ENCODE measurements around the gene RAB39B.
"Not testable (repeated sequence)": the region's sequence is repeated elsewhere in the genome, so short reads cannot be mapped to it uniquely, and the experiment has no call there.

The RAB39B gene, protein sequence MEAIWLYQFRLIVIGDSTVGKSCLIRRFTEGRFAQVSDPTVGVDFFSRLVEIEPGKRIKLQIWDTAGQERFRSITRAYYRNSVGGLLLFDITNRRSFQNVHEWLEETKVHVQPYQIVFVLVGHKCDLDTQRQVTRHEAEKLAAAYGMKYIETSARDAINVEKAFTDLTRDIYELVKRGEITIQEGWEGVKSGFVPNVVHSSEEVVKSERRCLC

DNA sequence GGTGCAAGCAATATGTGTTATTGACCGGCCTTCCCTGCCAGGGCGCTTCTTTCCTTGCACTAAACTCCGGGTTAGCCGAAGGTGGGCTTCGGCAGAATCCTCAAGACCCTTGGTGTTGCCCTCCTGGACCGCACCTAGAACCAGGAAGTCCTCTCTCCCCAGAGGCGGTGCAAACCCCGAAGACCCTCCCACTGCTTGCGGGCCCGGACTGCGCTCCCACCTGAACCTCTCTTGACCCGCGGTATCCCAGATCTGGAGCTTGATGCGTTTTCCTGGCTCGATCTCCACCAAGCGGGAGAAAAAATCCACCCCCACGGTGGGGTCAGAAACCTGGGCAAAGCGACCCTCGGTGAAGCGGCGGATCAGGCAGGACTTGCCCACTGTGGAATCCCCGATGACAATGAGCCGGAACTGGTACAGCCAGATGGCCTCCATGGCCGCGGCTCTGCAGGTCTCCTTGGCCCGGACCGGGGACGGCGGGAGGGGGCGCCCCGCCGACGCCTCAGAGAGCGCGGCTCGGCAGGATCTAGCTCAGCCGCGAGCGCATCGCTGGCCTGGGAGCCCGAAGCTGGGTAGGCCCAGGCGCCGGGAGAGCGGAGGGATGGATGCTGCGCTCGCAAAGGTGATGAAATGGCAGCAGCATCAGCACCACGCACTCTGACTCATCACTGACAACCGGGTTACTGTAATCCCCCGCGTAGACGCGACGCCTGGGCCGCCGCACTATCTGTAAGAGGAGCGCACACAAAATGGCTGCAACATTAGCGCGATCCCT lies at the start of gene RAB39B:
Gene RAB39B, minus strand, starts transcription at position 638 of the 775 bp plus-strand sequence. Its CDS starts 203 bp downstream, at position 435.
- peak; percentile 6 for DNase-seq (ENCODE audit: low read depth)
- in situ Hi-C loops (cut with HindIII; ENCODE audit: low sequenced_read_pairs): no loop called here
- TF ChIP-seq CTCF (IDR thresholded peaks at IDR 0.05; ENCODE audit: low read depth, low read length, missing control alignments): no peak

DNA sequence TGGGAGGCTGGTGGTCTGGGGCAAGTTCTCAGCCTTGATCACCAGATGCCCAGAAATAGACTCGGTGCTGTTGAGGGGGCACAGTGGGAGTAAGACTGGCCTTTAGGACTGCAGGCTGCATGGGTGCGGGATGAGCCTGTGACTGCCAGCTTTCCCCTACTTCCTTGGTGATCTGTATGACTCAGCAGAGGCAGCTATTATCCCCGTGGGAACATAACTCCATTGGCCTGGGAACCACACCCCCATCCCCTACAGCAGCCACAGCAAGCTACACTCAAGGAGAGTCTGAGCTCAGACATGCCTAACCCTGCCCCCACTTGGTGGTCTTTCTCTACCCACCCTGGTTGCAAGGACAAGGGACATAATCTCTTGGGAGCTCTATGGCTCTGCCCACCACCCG lies 49.5 kb upstream of the RAB39B start:
- in situ Hi-C loops (cut with HindIII; ENCODE audit: low sequenced_read_pairs): no loop called here
- no peak for DNase-seq (ENCODE audit: low read depth)
- no peak for TF ChIP-seq CTCF (IDR thresholded peaks at IDR 0.05; ENCODE audit: low read depth, low read length, missing control alignments)
- H3K4me3 ChIP-seq (ENCODE audit: low read depth, low read length): no peak overlapping the region

More for the DNA sequence above, at the start of gene RAB39B:
- H3K4me3 ChIP-seq (ENCODE audit: low read depth, low read length): peak within 1 kb of the TSS; percentile 38

GRCh38 chrX:155293771-155294170 lies 29.5 kb upstream of the RAB39B start:
- in situ Hi-C loops (cut with HindIII; ENCODE audit: low sequenced_read_pairs): no loop called here
- no peak for DNase-seq (ENCODE audit: low read depth)
- no peak overlapping the region for H3K4me3 ChIP-seq (ENCODE audit: low read depth, low read length)
- TF ChIP-seq CTCF (IDR thresholded peaks at IDR 0.05; ENCODE audit: low read depth, low read length, missing control alignments): no peak

- in situ Hi-C loops (cut with HindIII; ENCODE audit: low sequenced_read_pairs): no loop called here
- TF ChIP-seq CTCF (IDR thresholded peaks at IDR 0.05; ENCODE audit: low read depth, low read length, missing control alignments): no peak
- DNase-seq (ENCODE audit: low read depth): no peak
- no peak overlapping the region for H3K4me3 ChIP-seq (ENCODE audit: low read depth, low read length)
Measured at GRCh38 chrX:155279873-155280272, 15.6 kb upstream of the RAB39B start.

DNA sequence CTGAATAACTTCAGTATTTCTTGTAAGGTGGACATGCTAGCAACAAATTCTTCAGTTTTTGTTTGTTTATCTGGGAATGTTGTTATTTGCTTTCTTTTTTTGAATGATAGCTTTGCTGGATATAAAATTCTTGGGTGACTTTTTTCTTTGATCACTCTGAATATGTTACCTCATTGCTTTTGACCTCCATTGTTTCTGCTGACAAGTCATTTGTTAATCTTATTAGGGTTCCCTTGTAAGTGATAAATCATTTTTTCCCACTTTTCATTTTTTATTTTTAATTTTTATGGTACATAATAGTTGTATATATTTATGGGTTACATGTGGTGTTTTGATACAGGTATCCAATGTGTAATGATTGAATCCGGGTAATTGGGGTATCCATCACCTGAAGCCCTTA lies 6.7 kb upstream of the RAB39B start:
- in situ Hi-C loops (cut with HindIII; ENCODE audit: low sequenced_read_pairs): no loop called here

DNA sequence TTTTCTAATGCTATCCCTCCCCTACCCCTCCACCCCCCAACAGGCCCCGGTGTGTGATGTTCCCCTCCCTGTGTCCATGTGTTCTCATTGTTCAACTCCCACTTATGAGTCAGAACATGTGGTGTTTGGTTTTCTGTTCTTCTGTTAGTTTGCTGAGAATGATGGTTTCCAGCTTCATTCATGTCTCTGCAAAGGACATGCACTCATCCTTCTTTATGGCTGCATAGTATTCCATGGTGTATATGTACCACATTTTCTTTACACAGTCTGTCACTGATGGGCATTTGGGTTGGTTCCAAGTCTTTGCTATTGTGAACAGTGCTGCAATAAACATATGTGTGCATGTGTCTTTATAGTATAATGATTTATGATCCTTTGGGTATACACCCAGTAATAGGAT lies 3.7 kb upstream of the RAB39B start:
- DNase-seq (ENCODE audit: low read depth); in situ Hi-C loops (cut with HindIII; ENCODE audit: low sequenced_read_pairs); H3K4me3 ChIP-seq (ENCODE audit: low read depth, low read length): not testable (repeated sequence)

More for the DNA sequence above, 6.7 kb upstream of the RAB39B start:
- no peak overlapping the region for H3K4me3 ChIP-seq (ENCODE audit: low read depth, low read length)
- no peak for DNase-seq (ENCODE audit: low read depth)
- no peak for TF ChIP-seq CTCF (IDR thresholded peaks at IDR 0.05; ENCODE audit: low read depth, low read length, missing control alignments)

- in situ Hi-C loops (cut with HindIII; ENCODE audit: low sequenced_read_pairs): no loop called here
- no peak for TF ChIP-seq CTCF (IDR thresholded peaks at IDR 0.05; ENCODE audit: low read depth, low read length, missing control alignments)
- H3K4me3 ChIP-seq (ENCODE audit: low read depth, low read length): no peak overlapping the region
- no peak for DNase-seq (ENCODE audit: low read depth)
Measured at GRCh38 chrX:155266439-155266838, 2.1 kb upstream of the RAB39B start.

Data from astrocyte of the cerebellum (primary cell).